Type B pancreatic cell (in vitro differentiated cells): Measurements from ENCODE around the gene ATP6V1G1. TPM values are rescaled to one million over a fixed set of nuclear protein-coding genes. Genes with fewer than 3 reads are reported as not detected.

Experiments used
- DNase-seq: peaks from one replicate; pipeline ENCODE4 v3.0.0; 2021; ENCODE audit warnings: mixed read lengths; ENCODE audit not compliant: unreplicated experiment; ENCODE audit errors: extremely low spot score
- H3K27ac Mint-ChIP-seq: 2 replicates; pipeline ENCODE4 v1.8.0; 2021; ENCODE audit warnings: mild to moderate bottlenecking, mixed read lengths
- H3K27me3 Mint-ChIP-seq: 2 replicates; pipeline ENCODE4 v1.8.0; 2021; ENCODE audit warnings: mixed read lengths
- H3K36me3 Mint-ChIP-seq: 2 replicates; pipeline ENCODE4 v1.8.0; 2021; ENCODE audit warnings: mixed read lengths
- H3K4me1 Mint-ChIP-seq: one replicate; pipeline ENCODE4 v1.8.0; 2021; ENCODE audit warnings: mixed read lengths; ENCODE audit not compliant: unreplicated experiment
- H3K4me3 Mint-ChIP-seq: 2 replicates; pipeline ENCODE4 v1.8.0; 2021; ENCODE audit warnings: mild to moderate bottlenecking, mixed read lengths
- H3K9me3 Mint-ChIP-seq: 2 replicates; pipeline ENCODE4 v1.8.0; 2021; ENCODE audit warnings: mixed read lengths
- total RNA-seq: library from RNA; stranded (reverse); gene quantifications from 2 replicates; pipeline ENCODE4 v1.2.1, GENCODE V29; 2021; ENCODE audit warnings: low replicate concordance
- TF ChIP-seq, protein P1 (sequence below): fragments of 200-600 bp; sonication (generic); conservative IDR thresholded peaks from 2 replicates; pipeline ENCODE4 v1.5.0; 2021; ENCODE audit warnings: antibody characterized with exemption, mild to moderate bottlenecking

Gene ATP6V1G1
- total RNA-seq, 1 donor from 2014 or later, result 110 TPM

DNA sequence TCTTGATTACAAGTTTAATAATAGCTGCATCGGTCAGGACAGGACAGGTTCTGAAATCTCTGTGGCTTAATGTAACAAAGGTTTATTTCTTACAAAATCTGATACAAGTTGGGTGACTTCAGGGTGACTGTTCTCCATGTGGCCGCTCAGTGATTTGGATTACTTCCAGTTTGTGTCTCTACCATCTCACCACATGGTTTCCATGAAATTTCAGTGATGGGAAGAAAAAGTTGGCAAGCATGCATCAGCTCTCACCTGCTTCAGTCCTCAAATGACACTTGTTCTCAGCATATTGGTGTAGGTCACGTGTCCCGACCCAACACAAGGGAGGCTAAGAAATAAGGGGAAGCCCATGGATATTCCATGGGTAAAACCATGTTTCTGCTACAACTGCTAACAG, 15.7 kb downstream of the ATP6V1G1 start:
- Mint-ChIP-seq H3K36me3 (peaks cover 28% of the 10 kb centered on the region), H3K4me3 (no peak overlapping the region), H3K27me3 (no peaks in the 10 kb centered on the region), H3K9me3 (no peaks in the 10 kb centered on the region), H3K27ac (no peak overlapping the region), H3K4me1 (peaks cover 13% of the 10 kb centered on the region)
- TF ChIP-seq, protein P1, sequence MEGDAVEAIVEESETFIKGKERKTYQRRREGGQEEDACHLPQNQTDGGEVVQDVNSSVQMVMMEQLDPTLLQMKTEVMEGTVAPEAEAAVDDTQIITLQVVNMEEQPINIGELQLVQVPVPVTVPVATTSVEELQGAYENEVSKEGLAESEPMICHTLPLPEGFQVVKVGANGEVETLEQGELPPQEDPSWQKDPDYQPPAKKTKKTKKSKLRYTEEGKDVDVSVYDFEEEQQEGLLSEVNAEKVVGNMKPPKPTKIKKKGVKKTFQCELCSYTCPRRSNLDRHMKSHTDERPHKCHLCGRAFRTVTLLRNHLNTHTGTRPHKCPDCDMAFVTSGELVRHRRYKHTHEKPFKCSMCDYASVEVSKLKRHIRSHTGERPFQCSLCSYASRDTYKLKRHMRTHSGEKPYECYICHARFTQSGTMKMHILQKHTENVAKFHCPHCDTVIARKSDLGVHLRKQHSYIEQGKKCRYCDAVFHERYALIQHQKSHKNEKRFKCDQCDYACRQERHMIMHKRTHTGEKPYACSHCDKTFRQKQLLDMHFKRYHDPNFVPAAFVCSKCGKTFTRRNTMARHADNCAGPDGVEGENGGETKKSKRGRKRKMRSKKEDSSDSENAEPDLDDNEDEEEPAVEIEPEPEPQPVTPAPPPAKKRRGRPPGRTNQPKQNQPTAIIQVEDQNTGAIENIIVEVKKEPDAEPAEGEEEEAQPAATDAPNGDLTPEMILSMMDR, result no peak
- no peak for DNase-seq

DNA sequence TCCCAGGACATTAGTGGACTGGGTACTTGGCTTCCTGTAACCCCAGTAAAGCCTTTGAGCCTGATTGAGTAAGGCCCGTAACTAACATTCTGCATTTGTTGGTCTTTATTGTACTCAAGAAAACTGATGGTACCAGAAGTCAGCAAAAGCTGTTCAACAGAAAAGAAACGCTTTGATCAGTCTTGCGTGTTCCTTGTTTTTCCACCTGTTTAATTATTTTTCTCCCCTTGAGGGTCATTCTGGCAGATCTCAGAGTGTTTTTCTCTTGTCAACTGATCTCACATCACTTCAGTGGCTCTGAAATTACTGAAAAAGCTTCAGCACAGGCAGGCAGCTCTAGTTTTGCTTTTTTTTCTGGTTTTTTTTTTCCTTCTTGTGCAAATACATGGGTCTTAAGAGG, 17.4 kb downstream of the ATP6V1G1 start:
- DNase-seq, result no peak
- Mint-ChIP-seq H3K36me3 (peaks cover 12% of the 10 kb centered on the region), H3K4me3 (no peak overlapping the region), H3K27ac (peak overlapping the region; percentile 15), H3K27me3 (no peaks in the 10 kb centered on the region), H3K9me3 (no peaks in the 10 kb centered on the region), H3K4me1 (peaks cover 13% of the 10 kb centered on the region)
- TF ChIP-seq, protein P1, result no peak

DNA sequence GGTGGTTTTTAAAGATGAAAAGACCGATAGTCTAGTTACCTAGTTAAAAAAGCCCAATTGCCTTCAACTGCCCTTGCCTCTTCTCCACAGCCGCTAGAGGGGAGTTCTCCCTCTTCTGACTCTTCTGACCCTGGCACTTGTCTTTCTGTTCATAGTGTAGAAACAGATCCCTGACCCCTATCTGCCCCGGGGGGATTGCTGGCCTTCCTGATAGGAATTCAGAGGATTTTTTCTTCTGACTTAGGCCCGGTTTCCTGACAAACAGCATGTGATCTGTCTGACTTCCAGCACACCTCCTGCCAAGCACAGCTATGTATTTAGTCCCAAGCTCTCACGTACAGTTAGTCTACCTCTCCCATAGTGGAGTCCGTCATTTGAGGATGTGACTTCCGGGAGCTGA, 18.5 kb downstream of the ATP6V1G1 start:
- no peak overlapping the region for H3K27ac Mint-ChIP-seq
- no peak for DNase-seq
- peaks cover 8% of the 10 kb centered on the region for H3K36me3 Mint-ChIP-seq
- no peaks in the 10 kb centered on the region for H3K27me3 Mint-ChIP-seq
- H3K4me3 Mint-ChIP-seq, result no peak overlapping the region
- peaks cover 13% of the 10 kb centered on the region for H3K4me1 Mint-ChIP-seq
- no peaks in the 10 kb centered on the region for H3K9me3 Mint-ChIP-seq
- TF ChIP-seq, protein P1, result peak; percentile 31

DNA sequence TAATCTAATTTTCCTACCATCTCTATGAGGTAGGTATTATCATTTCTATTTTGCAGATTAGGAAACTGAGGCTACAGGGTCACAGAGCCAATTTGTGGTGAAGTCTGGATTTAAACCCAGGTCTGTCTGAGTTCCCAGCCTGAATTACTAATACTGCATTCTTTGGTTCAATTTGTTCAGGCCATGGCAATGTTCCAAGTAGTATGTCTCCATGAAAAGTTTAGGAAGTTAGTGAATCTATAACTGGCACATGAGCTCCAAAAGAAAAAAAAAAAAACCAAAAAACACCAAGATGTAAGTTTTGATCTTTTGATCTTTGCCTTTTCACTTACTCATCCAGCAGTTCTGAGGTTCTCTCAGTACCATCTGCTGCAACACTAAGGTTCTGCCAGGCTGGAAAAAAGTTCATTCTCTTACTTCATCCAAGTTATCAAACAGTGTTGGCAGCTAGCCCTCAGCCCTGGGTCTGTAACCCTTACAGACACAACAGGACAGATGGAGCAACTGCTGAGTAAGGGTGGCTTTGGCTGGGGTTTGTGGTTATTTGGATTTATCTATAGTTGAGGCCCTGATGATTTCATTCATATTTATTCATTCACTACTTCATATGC, 19.1 kb downstream of the ATP6V1G1 start:
- H3K27me3 Mint-ChIP-seq, result no peaks in the 10 kb centered on the region
- DNase-seq, result no peak
- H3K9me3 Mint-ChIP-seq, result no peaks in the 10 kb centered on the region
- no peak overlapping the region for H3K27ac Mint-ChIP-seq
- H3K36me3 Mint-ChIP-seq, result peaks cover 4% of the 10 kb centered on the region
- no peak overlapping the region for H3K4me3 Mint-ChIP-seq
- TF ChIP-seq, protein P1, result no peak
- H3K4me1 Mint-ChIP-seq, result peaks cover 13% of the 10 kb centered on the region

DNA sequence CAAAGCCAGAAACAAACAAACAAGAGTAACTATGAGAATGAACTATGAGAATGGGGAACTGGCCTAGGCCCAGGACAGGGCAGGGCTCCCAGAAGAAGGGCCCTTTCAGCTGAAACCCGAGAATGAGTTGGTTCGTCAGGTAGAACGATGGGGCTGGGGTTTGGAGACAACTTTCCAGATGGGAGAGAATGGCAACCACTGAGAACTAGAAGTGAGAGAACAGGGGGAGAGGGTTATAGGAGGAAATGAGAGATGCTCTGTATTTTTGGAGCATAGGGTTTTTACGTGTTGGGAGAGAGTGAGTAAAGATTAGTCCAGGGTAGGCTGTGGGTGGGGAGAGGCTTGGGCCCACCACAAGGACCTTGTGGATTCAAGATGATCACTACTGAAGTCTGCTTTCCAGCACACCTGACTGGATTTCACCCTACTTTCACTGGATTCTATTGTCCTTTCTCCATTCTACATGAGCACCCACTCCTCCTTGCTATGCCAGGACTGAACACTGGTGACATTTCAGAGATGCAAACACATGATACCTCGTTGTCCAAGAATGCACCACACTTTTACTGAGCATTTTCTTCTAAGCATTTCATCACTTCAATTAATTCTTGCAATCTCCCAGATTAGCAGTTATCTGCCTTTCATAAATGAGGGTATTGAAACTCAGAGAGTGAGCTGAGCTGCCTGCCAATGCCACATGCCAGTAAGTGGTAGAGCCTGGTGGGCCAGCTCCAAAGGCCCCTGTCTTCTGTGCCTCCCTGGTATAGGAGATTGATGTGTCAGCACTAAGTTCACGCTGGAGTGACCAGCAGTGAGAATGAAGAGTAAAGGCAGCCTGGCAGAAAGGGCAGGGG, 20.3 kb downstream of the ATP6V1G1 start:
- H3K27ac Mint-ChIP-seq, result no peak overlapping the region
- H3K36me3 Mint-ChIP-seq, result no peaks in the 10 kb centered on the region
- no peaks in the 10 kb centered on the region for H3K9me3 Mint-ChIP-seq
- no peak overlapping the region for H3K4me3 Mint-ChIP-seq
- H3K27me3 Mint-ChIP-seq, result no peaks in the 10 kb centered on the region
- peaks cover 23% of the 10 kb centered on the region for H3K4me1 Mint-ChIP-seq
- TF ChIP-seq, protein P1, result no peak
- DNase-seq, result no peak
